Progenitor cell of endocrine pancreas (in vitro differentiated cells): ENCODE measurements around the gene DBF4B. TPM values are rescaled to one million over a fixed set of nuclear protein-coding genes. Genes with fewer than 3 reads are reported as not detected.

Source experiments
- DNase-seq: peaks from one replicate; pipeline ENCODE4 v3.0.0; 2021; ENCODE audit warnings: low spot score; ENCODE audit not compliant: unreplicated experiment
- H3K27ac Mint-ChIP-seq: 2 replicates; pipeline ENCODE4 v1.8.0; 2021; ENCODE audit warnings: mild to moderate bottlenecking, moderate library complexity, mixed read lengths
- H3K27me3 Mint-ChIP-seq: 2 replicates; pipeline ENCODE4 v1.8.0; 2021; ENCODE audit warnings: mixed read lengths
- H3K36me3 Mint-ChIP-seq: 2 replicates; pipeline ENCODE4 v1.8.0; 2022; ENCODE audit warnings: mixed read lengths; ENCODE audit not compliant: insufficient read depth
- H3K4me1 Mint-ChIP-seq: 2 replicates; pipeline ENCODE4 v1.8.0; 2021; ENCODE audit warnings: low read depth, mixed read lengths
- H3K4me3 Mint-ChIP-seq: 2 replicates; pipeline ENCODE4 v1.8.0; 2021; ENCODE audit warnings: low read depth, mild to moderate bottlenecking, moderate library complexity, mixed read lengths
- H3K9me3 Mint-ChIP-seq: 2 replicates; pipeline ENCODE4 v1.8.0; 2021; ENCODE audit warnings: low read depth, mixed read lengths
- CTCF ChIP-seq: fragments of 200-600 bp; sonication (generic); IDR thresholded peaks from one replicate; pipeline ENCODE4 v1.5.0; 2021; ENCODE audit warnings: antibody characterized with exemption, mild to moderate bottlenecking; ENCODE audit not compliant: unreplicated experiment
- total RNA-seq: library from RNA; stranded (reverse); gene quantifications from 2 replicates; pipeline ENCODE4 v1.2.1, GENCODE V29; 2021

The DBF4B gene
- total RNA-seq, 1 donor from 2014 or later: 27.2 TPM

- H3K4me1 Mint-ChIP-seq: no peaks in the 10 kb centered on the region
- H3K27me3 Mint-ChIP-seq: peaks cover 11% of the 10 kb centered on the region
- H3K27ac Mint-ChIP-seq: no peak overlapping the region
- TF ChIP-seq CTCF: no peak
- H3K4me3 Mint-ChIP-seq: no peak overlapping the region
- no peaks in the 10 kb centered on the region for H3K9me3 Mint-ChIP-seq
- DNase-seq: no peak
- no peaks in the 10 kb centered on the region for H3K36me3 Mint-ChIP-seq
These were observed 60.8 kb downstream of the DBF4B start for GRCh38 chr17:44769230-44769629.

DNA sequence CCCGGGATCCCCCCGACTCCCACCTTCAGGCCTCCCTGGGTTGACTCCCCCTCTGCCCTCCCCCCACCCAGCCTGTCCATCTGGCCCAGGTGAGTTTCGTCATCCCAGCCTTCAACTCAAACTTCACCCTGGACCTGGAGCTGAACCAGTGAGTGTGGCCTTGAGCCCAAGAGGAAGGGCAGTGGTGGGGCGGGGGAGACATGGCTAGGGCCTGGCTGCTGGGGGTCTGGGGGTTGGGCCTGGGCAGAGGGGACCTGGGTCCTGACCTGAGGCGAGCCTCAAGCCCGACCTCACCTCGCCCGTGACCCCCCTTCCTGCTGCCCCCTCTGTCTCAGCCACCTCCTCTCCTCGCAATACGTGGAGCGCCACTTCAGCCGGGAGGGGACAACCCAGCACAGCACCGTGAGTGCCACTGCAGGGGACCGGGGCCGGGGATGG, 61.2 kb downstream of the DBF4B start:
- H3K36me3 Mint-ChIP-seq: no peaks in the 10 kb centered on the region
- TF ChIP-seq CTCF: no peak
- no peak overlapping the region for H3K4me3 Mint-ChIP-seq
- H3K9me3 Mint-ChIP-seq: no peaks in the 10 kb centered on the region
- no peaks in the 10 kb centered on the region for H3K4me1 Mint-ChIP-seq
- no peak overlapping the region for H3K27ac Mint-ChIP-seq
- peaks cover 11% of the 10 kb centered on the region for H3K27me3 Mint-ChIP-seq
- no peak for DNase-seq

DNA sequence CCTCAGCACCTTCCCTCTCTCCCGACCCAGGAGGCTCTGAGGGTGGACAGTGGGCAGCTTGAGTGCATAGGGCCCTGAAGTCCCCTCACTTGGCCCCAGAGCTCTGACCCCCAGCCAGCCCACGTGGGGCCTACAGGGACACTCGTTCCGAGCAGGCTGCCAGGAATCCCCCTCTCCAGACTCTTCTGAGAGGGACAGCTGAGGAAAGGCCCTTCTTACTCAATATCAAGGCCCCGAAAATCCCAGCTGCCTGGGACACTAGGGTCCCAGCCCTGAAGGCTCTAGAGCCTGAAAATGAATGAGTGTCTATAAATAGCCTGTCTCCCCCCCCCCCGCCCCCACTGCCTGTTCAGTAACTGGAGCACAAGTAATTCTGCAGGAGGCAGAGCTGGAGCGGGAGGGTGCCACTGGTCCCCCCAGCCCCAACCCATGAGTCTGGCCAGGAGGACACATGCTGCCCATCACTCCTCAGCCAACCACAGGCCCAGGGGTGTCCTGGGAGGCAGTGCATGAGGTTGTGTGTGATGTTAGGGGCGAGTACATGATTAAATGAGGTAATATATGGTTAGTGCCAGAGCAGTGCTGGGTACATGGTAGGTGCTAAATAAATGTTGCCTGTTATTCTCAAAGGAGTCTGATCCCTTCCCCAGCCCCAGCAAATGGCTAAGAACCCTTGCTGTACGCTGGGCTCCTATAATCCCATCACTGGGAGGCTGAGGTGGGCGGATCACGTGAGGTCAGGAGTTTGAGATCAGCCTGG, 61.9 kb downstream of the DBF4B start:
- H3K36me3 Mint-ChIP-seq: no peaks in the 10 kb centered on the region
- no peak overlapping the region for H3K27ac Mint-ChIP-seq
- H3K9me3 Mint-ChIP-seq: no peaks in the 10 kb centered on the region
- no peaks in the 10 kb centered on the region for H3K4me1 Mint-ChIP-seq
- no peak for TF ChIP-seq CTCF
- H3K27me3 Mint-ChIP-seq: peaks cover 11% of the 10 kb centered on the region
- no peak for DNase-seq
- H3K4me3 Mint-ChIP-seq: no peak overlapping the region

- H3K4me1 Mint-ChIP-seq: no peaks in the 10 kb centered on the region
- TF ChIP-seq CTCF: no peak
- no peak overlapping the region for H3K4me3 Mint-ChIP-seq
- H3K27ac Mint-ChIP-seq: no peak overlapping the region
- peaks cover 16% of the 10 kb centered on the region for H3K27me3 Mint-ChIP-seq
- H3K9me3 Mint-ChIP-seq: no peaks in the 10 kb centered on the region
- H3K36me3 Mint-ChIP-seq: no peaks in the 10 kb centered on the region
- no peak for DNase-seq
These were observed 64.0 kb downstream of the DBF4B start for GRCh38 chr17:44772308-44773045.

GRCh38 chr17:44773140-44773539, 64.7 kb downstream of the DBF4B start:
- no peak for TF ChIP-seq CTCF
- Mint-ChIP-seq H3K27ac (no peak overlapping the region), H3K36me3 (no peaks in the 10 kb centered on the region), H3K9me3 (no peaks in the 10 kb centered on the region), H3K27me3 (peaks cover 23% of the 10 kb centered on the region), H3K4me3 (no peak overlapping the region), H3K4me1 (no peaks in the 10 kb centered on the region)
- DNase-seq: no peak
